Lower leg skin (tissue), 3 donors: ENCODE measurements around the gene DPYD.

Experiments
- POLR2A ChIP-seq, 2 donors: fragments of 450-650 bp; IDR thresholded peaks; one replicate each; pipeline ENCODE4 v1.6.1; 2016 to 2017; ENCODE audit warnings: antibody characterized with exemption in 2 of 2, mild to moderate bottlenecking in 1 of 2, moderate library complexity in 1 of 2
- TF ChIP-seq, protein P1 (sequence below), 3 donors: fragments of 450-650 bp; IDR thresholded peaks; one replicate each; pipeline ENCODE4 v1.5.1; 2016; ENCODE audit warnings: antibody characterized with exemption in 3 of 3, mild to moderate bottlenecking in 3 of 3, moderate library complexity in 2 of 3

DNA sequence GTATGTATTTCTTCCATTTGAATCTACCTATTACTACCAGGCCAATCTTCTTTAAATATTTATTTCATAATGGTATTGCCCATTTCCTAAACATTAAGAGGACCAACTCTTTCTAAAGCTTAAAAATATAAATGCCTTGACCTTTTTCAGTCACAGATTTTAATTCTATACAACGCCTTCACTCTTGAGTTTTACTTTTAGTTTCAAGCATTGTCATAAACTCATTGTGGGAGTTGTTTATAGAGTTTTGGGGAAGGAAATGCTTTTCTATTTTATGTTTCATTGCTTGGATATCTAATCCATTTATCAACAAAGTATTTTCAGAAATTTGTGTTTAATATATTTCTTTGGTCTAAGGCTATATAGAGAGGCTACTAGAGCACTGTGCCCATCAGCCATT is 155.8 kb downstream of the DPYD start:
- TF ChIP-seq, protein P1, sequence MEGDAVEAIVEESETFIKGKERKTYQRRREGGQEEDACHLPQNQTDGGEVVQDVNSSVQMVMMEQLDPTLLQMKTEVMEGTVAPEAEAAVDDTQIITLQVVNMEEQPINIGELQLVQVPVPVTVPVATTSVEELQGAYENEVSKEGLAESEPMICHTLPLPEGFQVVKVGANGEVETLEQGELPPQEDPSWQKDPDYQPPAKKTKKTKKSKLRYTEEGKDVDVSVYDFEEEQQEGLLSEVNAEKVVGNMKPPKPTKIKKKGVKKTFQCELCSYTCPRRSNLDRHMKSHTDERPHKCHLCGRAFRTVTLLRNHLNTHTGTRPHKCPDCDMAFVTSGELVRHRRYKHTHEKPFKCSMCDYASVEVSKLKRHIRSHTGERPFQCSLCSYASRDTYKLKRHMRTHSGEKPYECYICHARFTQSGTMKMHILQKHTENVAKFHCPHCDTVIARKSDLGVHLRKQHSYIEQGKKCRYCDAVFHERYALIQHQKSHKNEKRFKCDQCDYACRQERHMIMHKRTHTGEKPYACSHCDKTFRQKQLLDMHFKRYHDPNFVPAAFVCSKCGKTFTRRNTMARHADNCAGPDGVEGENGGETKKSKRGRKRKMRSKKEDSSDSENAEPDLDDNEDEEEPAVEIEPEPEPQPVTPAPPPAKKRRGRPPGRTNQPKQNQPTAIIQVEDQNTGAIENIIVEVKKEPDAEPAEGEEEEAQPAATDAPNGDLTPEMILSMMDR (IDR thresholded peaks at IDR 0.05) = no peak
- TF ChIP-seq POLR2A (IDR thresholded peaks at IDR 0.05) = no peak
